HG02885 (cell line): Measurements from ENCODE around the gene STPG2.

Source experiments
- ATAC-seq: cut with Tn5 transposase; IDR thresholded peaks from one replicate; pipeline ENCODE4 v1.9.1; 2021; ENCODE audit warnings: mild to moderate bottlenecking; ENCODE audit not compliant: unreplicated experiment, poor library complexity

The STPG2 gene

GRCh38 chr4:97851115-97851514 lies 292.2 kb downstream of the STPG2 start:
- ATAC-seq = no peak

DNA sequence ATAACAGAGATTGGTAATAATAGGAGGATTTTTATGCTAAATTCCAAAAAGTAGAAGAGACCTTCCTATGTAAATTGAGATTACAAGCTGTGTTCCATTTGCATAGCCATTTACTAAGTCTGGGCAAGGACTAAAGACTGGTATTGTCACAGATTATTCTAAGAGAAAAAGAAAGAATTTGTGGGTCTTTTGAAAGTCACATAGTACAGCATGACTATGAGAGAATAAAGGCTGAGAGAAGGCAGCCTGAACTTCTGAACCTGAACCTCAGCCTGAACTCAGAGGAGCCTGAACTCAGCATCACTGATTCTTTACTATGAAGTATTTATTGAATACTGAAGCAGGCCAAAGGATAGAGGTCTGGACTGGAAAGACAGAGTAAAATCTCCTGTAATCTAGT lies 297.5 kb downstream of the STPG2 start:
- no peak for ATAC-seq

DNA sequence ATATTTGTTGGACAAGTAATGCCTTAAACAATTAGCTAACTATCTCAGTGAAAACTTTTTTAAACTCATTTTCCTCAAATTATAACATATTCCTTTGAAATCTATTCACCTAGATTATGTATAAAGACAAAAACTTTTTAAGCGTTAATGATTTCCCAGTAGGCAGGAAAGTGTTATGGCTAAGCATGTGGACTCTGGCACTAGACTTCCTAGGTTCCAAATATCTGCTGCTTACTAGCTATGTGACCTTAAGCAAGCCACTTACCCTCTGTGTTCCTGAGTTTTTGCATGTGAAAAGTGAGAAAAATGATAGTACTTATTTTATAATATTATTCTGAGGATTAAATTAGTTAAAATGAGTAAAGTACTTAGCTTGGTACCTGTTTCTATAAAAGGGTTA lies 301.8 kb downstream of the STPG2 start:
- no peak for ATAC-seq

GRCh38 chr4:97836662-97837061 lies 306.6 kb downstream of the STPG2 start:
- ATAC-seq = no peak

DNA sequence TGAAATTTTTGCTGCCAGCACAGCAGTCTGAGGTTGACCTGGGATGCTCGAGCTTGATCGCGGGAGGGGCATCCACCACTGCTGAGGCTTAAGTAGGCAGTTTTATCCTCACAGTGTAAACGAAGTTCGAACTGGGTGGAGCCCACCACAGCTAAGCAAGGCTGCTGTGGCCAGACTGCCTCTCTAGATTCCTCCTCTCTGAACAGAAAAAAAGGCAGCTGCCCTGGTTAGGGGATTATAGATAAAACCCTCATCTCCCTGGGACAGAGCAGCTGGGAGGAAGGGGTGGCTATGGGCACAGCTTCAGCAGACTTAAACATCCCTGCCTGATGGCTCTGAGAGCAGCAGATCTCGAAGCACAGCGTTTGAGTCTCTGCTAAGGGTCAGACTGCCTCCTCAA lies 314.6 kb downstream of the STPG2 start:
- ATAC-seq = no peak

DNA sequence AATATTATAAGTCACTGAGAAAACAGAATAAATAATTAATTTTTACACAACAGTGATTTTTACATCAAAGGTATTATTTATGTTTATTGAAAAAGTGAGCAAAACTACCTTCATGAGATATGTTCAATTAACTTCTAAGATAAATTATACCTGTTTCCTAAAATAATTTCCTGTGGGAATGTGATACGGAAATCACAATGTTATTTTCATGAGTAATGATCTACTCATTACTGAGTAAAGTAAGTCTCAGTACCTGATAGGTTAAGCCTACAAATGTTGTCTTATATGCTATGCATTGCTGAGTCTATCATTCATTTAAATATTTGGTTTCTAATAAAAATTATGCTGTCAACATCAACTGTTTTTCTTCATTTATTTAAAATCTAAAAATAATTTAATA lies 324.0 kb downstream of the STPG2 start:
- no peak for ATAC-seq

DNA sequence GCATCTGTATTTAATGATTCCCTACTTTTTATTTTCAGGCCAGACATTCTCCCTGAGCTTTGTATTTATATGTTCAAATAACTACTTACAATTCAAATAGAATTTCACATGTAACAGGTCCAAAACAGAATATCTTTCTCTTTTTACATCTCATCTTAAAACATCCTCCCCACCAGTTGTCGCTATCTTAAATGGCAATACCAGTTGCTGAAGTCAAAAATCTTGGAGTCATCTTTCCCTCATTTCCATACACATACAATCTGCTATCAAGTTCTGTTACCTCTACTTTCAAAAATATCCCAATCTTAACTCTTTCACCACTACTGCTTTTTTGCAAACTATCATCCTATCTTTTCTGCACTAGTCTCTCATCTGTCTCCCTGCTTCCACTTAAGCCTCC lies 330.5 kb downstream of the STPG2 start:
- no peak for ATAC-seq

DNA sequence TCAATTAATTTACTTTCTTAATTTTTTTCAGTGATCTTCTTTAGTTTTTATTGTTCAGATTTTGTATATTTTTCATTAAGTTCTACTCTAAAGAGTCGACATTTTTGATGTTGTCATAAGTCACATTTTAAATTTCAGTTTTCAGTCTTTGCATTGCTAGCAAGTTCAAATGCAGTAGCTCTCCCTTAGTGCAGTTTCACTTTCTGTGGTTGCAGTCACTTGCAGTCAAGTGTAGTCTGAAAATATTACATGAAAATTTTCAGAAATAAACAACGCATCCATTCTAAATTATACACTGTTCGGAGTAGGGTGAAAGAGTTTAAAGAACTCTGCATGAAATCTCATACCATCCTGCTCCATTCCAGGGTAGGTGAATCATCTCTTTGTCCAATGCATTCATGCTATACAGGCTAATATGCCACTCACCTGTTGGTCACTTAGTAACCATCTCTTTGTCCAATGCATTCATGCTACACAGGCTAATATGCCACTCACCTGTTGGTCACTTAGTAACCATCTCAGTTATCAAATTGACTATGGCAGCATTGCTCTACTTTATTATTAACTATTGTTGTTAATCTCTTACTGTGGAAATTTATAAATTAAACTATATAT lies 356.9 kb downstream of the STPG2 start:
- ATAC-seq = no peak

GRCh38 chr4:97778174-97778573 lies 365.1 kb downstream of the STPG2 start:
- no peak for ATAC-seq

- no peak for ATAC-seq
Measured at GRCh38 chr4:97774347-97774989, 368.8 kb downstream of the STPG2 start.

DNA sequence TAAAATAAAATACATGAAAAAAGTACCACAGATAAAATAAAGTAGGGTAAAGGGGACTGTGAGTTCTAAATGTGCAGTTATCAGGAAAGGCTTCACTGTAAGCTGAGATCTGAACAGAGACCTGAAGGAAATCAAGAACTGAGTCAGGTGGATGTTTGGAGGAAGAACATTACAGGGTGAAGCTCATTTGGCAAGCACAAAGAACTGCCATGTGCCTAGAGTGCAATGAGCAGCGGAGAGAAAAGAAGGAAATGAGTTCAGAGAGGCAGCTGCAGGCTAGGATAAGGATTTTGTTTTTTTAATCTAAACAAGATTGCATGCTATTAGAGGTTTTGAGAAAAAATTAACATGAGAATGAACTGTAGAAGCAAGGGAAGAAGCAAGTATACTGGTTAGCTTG lies 373.1 kb downstream of the STPG2 start:
- no peak for ATAC-seq

GRCh38 chr4:97762115-97762512 lies 381.2 kb downstream of the STPG2 start:
- no peak for ATAC-seq

GRCh38 chr4:97761445-97762114 lies 381.7 kb downstream of the STPG2 start:
- ATAC-seq = no peak

DNA sequence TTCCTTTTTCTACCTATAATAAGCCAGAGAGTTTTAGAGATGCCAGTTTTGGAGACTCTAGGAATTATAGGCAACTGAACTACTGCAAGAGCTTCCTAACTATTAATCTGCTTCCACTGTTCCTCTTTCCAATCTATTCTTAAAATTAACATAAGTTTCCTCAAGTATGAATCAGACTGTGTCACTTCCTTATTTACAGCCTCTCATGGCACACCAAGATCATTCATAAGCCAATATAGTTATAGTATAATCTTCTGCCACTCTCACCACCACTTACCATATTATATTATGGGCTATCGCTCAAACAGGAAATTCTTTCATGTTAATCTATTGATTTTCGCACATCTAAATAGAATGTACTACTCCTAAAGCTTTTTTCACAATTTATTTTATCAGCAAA lies 383.5 kb downstream of the STPG2 start:
- ATAC-seq = no peak

DNA sequence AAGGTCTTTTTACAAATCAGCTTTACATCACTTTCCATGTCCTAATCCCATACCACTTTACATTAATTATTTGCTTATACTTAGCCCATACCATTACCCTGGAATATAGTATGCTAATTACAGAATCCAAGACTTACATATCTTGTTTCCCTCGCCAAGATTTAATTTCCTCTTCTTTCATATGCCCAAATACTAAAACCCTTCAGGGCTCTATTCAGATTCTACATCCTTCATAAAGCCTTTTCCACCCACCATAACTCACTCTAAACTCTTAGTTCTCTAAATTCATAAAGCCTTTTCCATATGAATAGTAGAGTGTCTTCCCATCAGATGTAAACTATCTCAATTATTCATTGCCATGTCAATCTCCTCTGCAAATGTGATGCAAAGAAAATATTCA lies 390.7 kb downstream of the STPG2 start:
- no peak for ATAC-seq

DNA sequence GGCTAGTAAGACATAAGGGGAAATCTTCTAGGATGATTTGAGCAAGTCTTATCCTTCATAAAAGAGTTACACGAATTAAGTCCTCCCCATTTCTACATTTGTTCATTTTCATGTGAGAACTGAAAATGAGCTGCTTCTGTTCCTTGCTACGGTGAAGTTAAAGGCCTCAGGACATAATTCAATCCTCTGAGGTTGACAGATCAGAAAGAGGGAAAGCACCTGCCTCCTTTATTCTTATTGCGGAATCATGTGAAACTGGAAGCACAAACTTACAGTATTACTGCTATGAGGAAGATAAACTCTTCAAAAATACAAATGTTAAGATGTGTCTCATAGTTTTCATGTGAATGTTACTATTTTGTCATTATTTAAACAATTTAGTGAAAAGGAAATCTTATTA lies 395.3 kb downstream of the STPG2 start:
- ATAC-seq = peak; percentile 71

GRCh38 chr4:97720869-97721432 lies 422.3 kb downstream of the STPG2 start:
- no peak for ATAC-seq

DNA sequence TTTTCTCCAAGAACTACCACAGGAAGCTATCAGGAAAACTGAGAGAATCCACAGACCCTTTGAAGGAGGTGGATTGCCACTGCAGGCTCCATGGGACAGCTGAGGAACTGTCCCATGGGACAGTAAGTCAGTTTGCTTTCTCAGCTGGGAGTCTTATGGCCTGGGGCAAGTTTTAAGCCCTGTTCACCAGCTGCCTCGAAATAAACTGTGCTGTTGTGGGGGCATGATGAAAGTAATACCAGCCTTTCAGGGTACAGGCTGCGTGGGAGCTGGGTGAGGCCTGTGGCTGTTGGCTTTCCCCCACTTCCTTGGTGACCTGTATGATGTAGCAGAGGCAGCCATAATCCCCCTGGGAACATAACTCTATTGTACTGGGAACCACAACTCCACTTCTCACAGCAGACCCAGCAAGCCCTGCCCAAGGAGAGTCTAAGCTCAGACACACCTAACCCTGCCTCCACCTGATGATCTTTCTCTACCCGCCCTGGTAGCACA lies 452.1 kb downstream of the STPG2 start:
- ATAC-seq = no peak

DNA sequence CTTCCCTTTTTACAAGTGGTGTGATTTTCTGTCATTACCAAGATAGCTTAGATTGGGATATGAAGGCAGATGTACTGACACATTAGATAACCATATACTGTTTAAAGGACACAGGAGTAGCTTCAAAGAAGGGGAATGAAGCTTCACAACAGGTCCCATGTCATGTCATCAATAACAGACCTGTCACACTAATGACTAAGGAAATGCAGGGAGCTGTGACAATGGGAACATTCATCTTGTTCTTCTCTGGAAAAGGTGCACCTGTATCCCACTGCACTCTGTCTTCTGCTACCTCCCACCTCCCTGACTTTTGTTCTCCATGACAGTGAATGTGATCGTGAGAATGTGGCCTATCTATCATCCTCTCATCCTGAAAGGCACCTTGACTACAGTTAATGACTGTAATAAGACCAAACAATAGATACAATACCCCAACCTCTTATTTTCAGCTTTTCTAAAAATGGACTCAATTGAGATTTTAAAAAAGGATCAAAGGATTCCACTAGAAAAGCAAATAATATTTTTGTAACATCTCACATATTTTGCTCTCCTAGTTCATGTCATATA lies 472.5 kb downstream of the STPG2 start:
- no peak for ATAC-seq

- no peak for ATAC-seq
Measured at GRCh38 chr4:97665553-97665952, 477.7 kb downstream of the STPG2 start.

DNA sequence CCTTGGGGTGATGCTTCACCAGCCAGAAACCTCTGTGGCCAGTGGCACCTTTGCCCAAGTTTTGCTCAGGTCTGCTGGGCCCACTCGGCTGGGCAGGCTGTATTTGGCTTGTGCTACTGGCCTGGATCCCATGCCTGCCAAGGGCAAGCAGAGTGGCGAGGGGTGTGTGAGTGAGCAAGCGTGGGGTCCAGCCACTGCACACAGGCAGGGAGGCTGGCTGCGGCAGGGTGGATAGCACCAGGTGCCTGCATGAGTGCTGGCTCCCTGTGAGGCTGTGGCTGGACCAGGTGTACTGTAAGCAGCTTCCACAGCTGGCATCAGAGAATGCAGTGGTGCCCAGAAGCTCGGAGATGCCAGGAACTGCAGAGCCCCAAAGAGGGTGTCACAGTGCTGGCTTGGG lies 478.5 kb downstream of the STPG2 start:
- ATAC-seq = no peak
